K562 (cell line): ENCODE data around the gene GNAI3.

Experiments
- C11orf30 ChIP-seq: fragments of 450-650 bp; IDR thresholded peaks from 2 replicates; pipeline ENCODE4 v1.6.1; 2016; ENCODE audit warnings: low read depth, mild to moderate bottlenecking
- NFRKB ChIP-seq: fragments of 450-650 bp; IDR thresholded peaks from 2 replicates; pipeline ENCODE4 v1.6.1; 2016; ENCODE audit warnings: low read depth
- RFX5 ChIP-seq: IDR thresholded peaks from 2 replicates; pipeline ENCODE4 v1.6.1; 2011; ENCODE audit warnings: low read depth, mild to moderate bottlenecking, improper control_type of control experiment, low read length
- SAP30 ChIP-seq: fragments of 200-600 bp; sonication (generic); IDR thresholded peaks from 2 replicates; pipeline ENCODE4 v1.6.1; 2012; ENCODE audit warnings: borderline replicate concordance, low read depth, mild to moderate bottlenecking, moderate library complexity, low read length, control low read depth, inconsistent platforms; ENCODE audit not compliant: insufficient read depth, poor library complexity, severe bottlenecking
- SIN3A ChIP-seq, 2 experiments: fragments of 150-350 bp in 1 of 2; IDR thresholded peaks; 2 replicates each; pipeline ENCODE4 v1.6.1; 2011 to 2016; ENCODE audit warnings: borderline replicate concordance in 2 of 2, low read depth in 2 of 2, low read length in 2 of 2, mild to moderate bottlenecking in 2 of 2, moderate library complexity in 2 of 2; ENCODE audit not compliant: control insufficient read depth in 1 of 2
- TGIF2 ChIP-seq: sonication (generic); formaldehyde crosslinking; IDR thresholded peaks from 2 replicates; pipeline ENCODE4 v1.8.1; 2022; ENCODE audit warnings: mild to moderate bottlenecking, missing genetic modification reagents, moderate library complexity
- TF ChIP-seq, protein P1 (sequence below), 3 experiments: IDR thresholded peaks in 2 of 3; conservative IDR thresholded peaks in 1 of 3; 2 replicates each; pipeline ENCODE4 v1.5.1; 2011 to 2012; ENCODE audit warnings: low read length in 3 of 3, mild to moderate bottlenecking in 3 of 3, control low read depth in 2 of 3, improper control_type of control experiment in 1 of 3, inconsistent platforms in 1 of 3, low read depth in 1 of 3, mixed read lengths in 1 of 3, moderate library complexity in 1 of 3; ENCODE audit not compliant: insufficient read depth in 2 of 3
- TF ChIP-seq, protein P2 (sequence below): fragments of 250-450 bp; sonication (Bioruptor Pico); IDR thresholded peaks from 2 replicates; pipeline ENCODE4 v1.8.0; 2021; ENCODE audit warnings: moderate library complexity, mild to moderate bottlenecking, inconsistent platforms

DNA sequence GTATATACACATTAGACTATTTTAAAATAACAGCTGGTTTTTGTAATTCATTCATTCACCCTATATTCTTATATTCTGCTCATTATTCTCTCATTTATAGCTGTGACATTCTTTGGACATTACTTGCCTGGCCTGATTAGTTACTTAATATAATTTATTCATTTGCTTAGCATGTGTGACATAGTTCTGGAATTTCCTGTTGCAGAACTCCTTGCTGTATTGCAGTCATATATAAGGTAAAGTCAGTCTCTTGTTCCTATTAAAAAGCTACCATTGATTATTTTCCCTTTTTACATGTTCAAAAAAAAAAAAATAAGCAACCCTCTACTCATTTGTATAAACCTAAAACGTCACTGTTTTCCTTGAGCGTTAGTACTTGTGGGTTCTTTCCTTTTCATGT lies 47.1 kb downstream of the GNAI3 start:
- no peak for TF ChIP-seq NFRKB
- no peak for TF ChIP-seq RFX5
- TF ChIP-seq, protein P1, sequence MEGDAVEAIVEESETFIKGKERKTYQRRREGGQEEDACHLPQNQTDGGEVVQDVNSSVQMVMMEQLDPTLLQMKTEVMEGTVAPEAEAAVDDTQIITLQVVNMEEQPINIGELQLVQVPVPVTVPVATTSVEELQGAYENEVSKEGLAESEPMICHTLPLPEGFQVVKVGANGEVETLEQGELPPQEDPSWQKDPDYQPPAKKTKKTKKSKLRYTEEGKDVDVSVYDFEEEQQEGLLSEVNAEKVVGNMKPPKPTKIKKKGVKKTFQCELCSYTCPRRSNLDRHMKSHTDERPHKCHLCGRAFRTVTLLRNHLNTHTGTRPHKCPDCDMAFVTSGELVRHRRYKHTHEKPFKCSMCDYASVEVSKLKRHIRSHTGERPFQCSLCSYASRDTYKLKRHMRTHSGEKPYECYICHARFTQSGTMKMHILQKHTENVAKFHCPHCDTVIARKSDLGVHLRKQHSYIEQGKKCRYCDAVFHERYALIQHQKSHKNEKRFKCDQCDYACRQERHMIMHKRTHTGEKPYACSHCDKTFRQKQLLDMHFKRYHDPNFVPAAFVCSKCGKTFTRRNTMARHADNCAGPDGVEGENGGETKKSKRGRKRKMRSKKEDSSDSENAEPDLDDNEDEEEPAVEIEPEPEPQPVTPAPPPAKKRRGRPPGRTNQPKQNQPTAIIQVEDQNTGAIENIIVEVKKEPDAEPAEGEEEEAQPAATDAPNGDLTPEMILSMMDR (IDR thresholded peaks at IDR 0.05 in 2 of 3, conservative IDR thresholded peaks at IDR 0.05 in 1 of 3; ENCODE audit: insufficient read depth in 2 of 3, low read depth in 1 of 3, low read length in 3 of 3): no peak
- TF ChIP-seq, protein P2, sequence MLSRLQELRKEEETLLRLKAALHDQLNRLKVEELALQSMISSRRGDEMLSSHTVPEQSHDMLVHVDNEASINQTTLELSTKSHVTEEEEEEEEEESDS (CRISPR knock-in tag): no peak
- no peak for TF ChIP-seq C11orf30
- no peak for TF ChIP-seq SAP30
- no peak for TF ChIP-seq TGIF2 (CRISPR knock-in tag)
- no peak for TF ChIP-seq SIN3A (IDR thresholded peaks at IDR 0.05; ENCODE audit: borderline replicate concordance in 2 of 2, control insufficient read depth in 1 of 2, low read depth in 2 of 2, low read length in 2 of 2)
